ENCODE results near the gene RNF112. TPM values are rescaled to one million over a fixed set of nuclear protein-coding genes. Genes with fewer than 3 reads are reported as not detected.

RNF112 gene
- 0.81 and 1.1 TPM in 2 replicates for total RNA-seq (2021)
- long read RNA-seq = 0 reads

GRCh38 chr17:19410875-19411620 is at the start of gene RNF112:
Gene RNF112, plus strand, starts transcription at chr17:19411232. Its CDS starts 177 bp downstream, at chr17:19411409.
- H4K5ac ChIP-seq (ENCODE audit: insufficient read length, low read depth, low read length) = no peak within 1 kb of the TSS
- H2BK20ac ChIP-seq (ENCODE audit: low read depth, low read length, poor library complexity, severe bottlenecking) = no peak within 1 kb of the TSS
- H2BK120ac ChIP-seq (ENCODE audit: low read depth, low read length, poor library complexity, severe bottlenecking) = no peak within 1 kb of the TSS
- H3K27ac ChIP-seq (ENCODE audit: insufficient read length, low read depth, low read length) = no peak within 1 kb of the TSS
- H3K4ac ChIP-seq (ENCODE audit: low read depth, low read length) = no peak within 1 kb of the TSS
- no peaks in the 10 kb centered on the region for H3K27me3 ChIP-seq (ENCODE audit: insufficient read depth, low read length)
- H3K56ac ChIP-seq (ENCODE audit: insufficient read length, low read depth, low read length) = no peak within 1 kb of the TSS
- H3K9me3 Mint-ChIP-seq = no peaks in the 10 kb centered on the region
- peaks cover 15 to 28% of the 10 kb centered on the region in 2 experiments for H3K4me1 Mint-ChIP-seq
- peaks cover 5% of the 10 kb centered on the region for H3K27me3 Mint-ChIP-seq (ENCODE audit: low read depth)
- no peak within 1 kb of the TSS for H4K8ac ChIP-seq (replicated peaks; ENCODE audit: insufficient read length, low read depth, low read length)
- no peak within 1 kb of the TSS for H3K9ac ChIP-seq (ENCODE audit: extremely low read depth, insufficient read length, low read length)
- H3K4me1 ChIP-seq (ENCODE audit: insufficient read depth, low read length) = no peaks in the 10 kb centered on the region
- H2BK5ac ChIP-seq (ENCODE audit: insufficient read length, low read length) = no peak within 1 kb of the TSS
- H3K36me3 Mint-ChIP-seq (ENCODE audit: insufficient read depth in 1 of 3, low read depth in 3 of 3) = no peaks in the 10 kb centered on the region; a peak in 1 of 7 replicates
- H2AK5ac ChIP-seq (ENCODE audit: insufficient read length, low read length) = no peak within 1 kb of the TSS
- no peak within 1 kb of the TSS for H4K91ac ChIP-seq (ENCODE audit: insufficient read length, low read depth, low read length)
- H3K18ac ChIP-seq (ENCODE audit: insufficient read length, low read depth, low read length) = no peak within 1 kb of the TSS
- H3T11ph ChIP-seq (ENCODE audit: low read length) = no peak within 1 kb of the TSS
- no peak for DNase-seq
- TF ChIP-seq CTCF (conservative IDR thresholded peaks at IDR 0.05) = no peak
- no peak within 1 kb of the TSS for H2BK15ac ChIP-seq (ENCODE audit: low read depth, low read length)
- no peak within 1 kb of the TSS for H3K14ac ChIP-seq (ENCODE audit: insufficient read depth, low read length)
- no peaks in the 10 kb centered on the region for H3K79me2 ChIP-seq (ENCODE audit: insufficient read depth, low read length)
- WGBS (ENCODE audit: extremely low coverage, insufficient read length, low lambda C conversion rate) = no CpG with 5 or more reads among the region's 23 CpGs
- no peak within 1 kb of the TSS for H2AFZ ChIP-seq (ENCODE audit: low read length)
- H3K23me2 ChIP-seq (ENCODE audit: insufficient read length, low read depth, low read length, poor library complexity, severe bottlenecking) = no peaks in the 10 kb centered on the region
- peak within 1 kb of the TSS; percentile 8 for H3K4me2 ChIP-seq (ENCODE audit: insufficient read depth, insufficient read length, low read length)
- H3K23ac ChIP-seq (ENCODE audit: insufficient read length, low read depth, low read length) = no peak within 1 kb of the TSS
- H3K79me1 ChIP-seq (ENCODE audit: insufficient read depth, low read depth, low read length, poor library complexity, severe bottlenecking) = no peaks in the 10 kb centered on the region
- H2BK12ac ChIP-seq (ENCODE audit: insufficient read length, low read depth, low read length) = no peak within 1 kb of the TSS
- no peaks in the 10 kb centered on the region for H3K9me3 ChIP-seq (ENCODE audit: control insufficient read depth, low read depth, low read length)
- H3K4me3 Mint-ChIP-seq = peak within 1 kb of the TSS in 1 of 2 experiments; percentile 67; a peak in 3 of 5 replicates
- no peaks in the 10 kb centered on the region for H4K20me1 ChIP-seq (ENCODE audit: control insufficient read depth, insufficient read depth, insufficient read length)
- H3K27ac Mint-ChIP-seq = no peak within 1 kb of the TSS

All from H9 (cell line).